ENCODE data around the gene HYAL1. TPM values are rescaled to one million over a fixed set of nuclear protein-coding genes. Genes with fewer than 3 reads are reported as not detected.

The HYAL1 gene
- total RNA-seq, 1 donor from 2014 or later = 52.2 TPM

- DNase-seq = no peak
- no peaks in the 10 kb centered on the region for H3K36me3 ChIP-seq
- H3K4me1 ChIP-seq = peaks cover 67% of the 10 kb centered on the region
- intact Hi-C loops (cut with micrococcal nuclease) = no loop called here
- peak overlapping the region; percentile 97 for H3K4me3 ChIP-seq
- H3K27me3 ChIP-seq (ENCODE audit: low read depth) = peaks cover 15% of the 10 kb centered on the region
- no peak for TF ChIP-seq CTCF (IDR thresholded peaks at IDR 0.05; ENCODE audit: borderline replicate concordance)
- no peaks in the 10 kb centered on the region for H3K9me3 ChIP-seq (replicated peaks)
- peak overlapping the region; percentile 95 for H3K27ac ChIP-seq (replicated peaks)
Measured at GRCh38 chr3:50339485-50340146, 36.2 kb upstream of the HYAL1 start.

- H3K4me1 ChIP-seq = peaks cover 74% of the 10 kb centered on the region
- DNase-seq = no peak
- TF ChIP-seq CTCF (IDR thresholded peaks at IDR 0.05; ENCODE audit: borderline replicate concordance) = no peak
- peaks cover 15% of the 10 kb centered on the region for H3K27me3 ChIP-seq (ENCODE audit: low read depth)
- H3K27ac ChIP-seq (replicated peaks) = peak overlapping the region; percentile 95
- peak overlapping the region; percentile 97 for H3K4me3 ChIP-seq
- H3K36me3 ChIP-seq = no peaks in the 10 kb centered on the region
- intact Hi-C loops (cut with micrococcal nuclease) = no loop called here
- H3K9me3 ChIP-seq (replicated peaks) = no peaks in the 10 kb centered on the region
Measured at GRCh38 chr3:50338965-50339364, 35.6 kb upstream of the HYAL1 start.

GRCh38 chr3:50337175-50337861 is 33.9 kb upstream of the HYAL1 start:
- peaks cover 90% of the 10 kb centered on the region for H3K4me1 ChIP-seq
- H3K36me3 ChIP-seq = peaks cover 3% of the 10 kb centered on the region
- DNase-seq = peak; percentile 100
- peaks cover 15% of the 10 kb centered on the region for H3K27me3 ChIP-seq (ENCODE audit: low read depth)
- peak overlapping the region; percentile 97 for H3K4me3 ChIP-seq
- no peak for TF ChIP-seq CTCF (IDR thresholded peaks at IDR 0.05; ENCODE audit: borderline replicate concordance)
- peak overlapping the region; percentile 95 for H3K27ac ChIP-seq (replicated peaks)
- intact Hi-C loops (cut with micrococcal nuclease) = no loop called here
- no peaks in the 10 kb centered on the region for H3K9me3 ChIP-seq (replicated peaks)

- peaks cover 14% of the 10 kb centered on the region for H3K27me3 ChIP-seq (ENCODE audit: low read depth)
- intact Hi-C loops (cut with micrococcal nuclease) = no loop called here
- peak overlapping the region; percentile 97 for H3K4me3 ChIP-seq
- no peaks in the 10 kb centered on the region for H3K9me3 ChIP-seq (replicated peaks)
- TF ChIP-seq CTCF (IDR thresholded peaks at IDR 0.05; ENCODE audit: borderline replicate concordance) = no peak
- H3K27ac ChIP-seq (replicated peaks) = peak overlapping the region; percentile 95
- peaks cover 94% of the 10 kb centered on the region for H3K4me1 ChIP-seq
- peaks cover 10% of the 10 kb centered on the region for H3K36me3 ChIP-seq
- DNase-seq = no peak
Measured at GRCh38 chr3:50336452-50337174, 33.2 kb upstream of the HYAL1 start.

- H3K4me1 ChIP-seq = peaks cover 89% of the 10 kb centered on the region
- no peak for TF ChIP-seq CTCF (IDR thresholded peaks at IDR 0.05; ENCODE audit: borderline replicate concordance)
- no peak for DNase-seq
- intact Hi-C loops (cut with micrococcal nuclease) = no loop called here
- peak overlapping the region; percentile 97 for H3K4me3 ChIP-seq
- no peaks in the 10 kb centered on the region for H3K9me3 ChIP-seq (replicated peaks)
- H3K27ac ChIP-seq (replicated peaks) = peak overlapping the region; percentile 95
- H3K27me3 ChIP-seq (ENCODE audit: low read depth) = no peaks in the 10 kb centered on the region
- peaks cover 31% of the 10 kb centered on the region for H3K36me3 ChIP-seq
Measured at GRCh38 chr3:50334339-50335075, 31.1 kb upstream of the HYAL1 start.
